Upper lobe of right lung (tissue), 1 donor: Measurements from ENCODE around the gene C3orf38. TPM values are rescaled to one million over a fixed set of nuclear protein-coding genes. Genes with fewer than 3 reads are reported as not detected.

ENCODE experiments used
- ATAC-seq: fragments of 200-7000 bp; cut with Tn5 transposase; one replicate; pipeline ENCODE4 v1.9.1; 2020; ENCODE audit warnings: mild to moderate bottlenecking, moderate library complexity
- DNase-seq: peaks from one replicate; pipeline ENCODE4 v3.0.0-alpha.2; 2020
- H3K27ac ChIP-seq: fragments of 200-600 bp; one replicate; pipeline ENCODE4 v1.8.0; 2022
- H3K27me3 ChIP-seq: fragments of 200-600 bp; one replicate; pipeline ENCODE4 v1.8.0; 2022; ENCODE audit warnings: mild to moderate bottlenecking
- H3K36me3 ChIP-seq: fragments of 200-600 bp; one replicate; pipeline ENCODE4 v1.8.0; 2022
- H3K4me1 ChIP-seq: fragments of 200-600 bp; one replicate; pipeline ENCODE4 v1.8.0; 2022
- H3K4me3 ChIP-seq: fragments of 200-600 bp; one replicate; pipeline ENCODE4 v1.8.0; 2022; ENCODE audit warnings: mild to moderate bottlenecking
- H3K9me3 ChIP-seq: fragments of 200-600 bp; one replicate; pipeline ENCODE4 v1.8.0; 2022
- CTCF ChIP-seq: fragments of 200-600 bp; IDR thresholded peaks from one replicate; pipeline ENCODE4 v1.8.0; 2022; ENCODE audit warnings: antibody characterized with exemption
- intact Hi-C: fragments of 100-400 bp; cut with DNase I; formaldehyde crosslinking; loops from one replicate; pipeline ENCODE4 v1.11.0; 2022
- long read RNA-seq: library from polyadenylated mRNA; unstranded; transcript quantifications from one replicate; pipeline ENCODE4 v2.0.0, GENCODE V29; 2021
- total RNA-seq: library from RNA; stranded (reverse); fragmentation: NEBNext Ultra II Directional; extraction: Animal tissue kit (Norgen Biotek cat#: 25700); gene quantifications from one replicate; pipeline ENCODE4 v1.2.1, GENCODE V29; 2021
- donor health status: DM: no; HTN: yes; CAD: no; lungs with severe emphysema.

C3orf38 gene
- total RNA-seq: 18.1 TPM
- long read RNA-seq, transcript C3orf38-201 (3 exons, 2,633 nt): major isoform, 25 of 37 reads
- long read RNA-seq, partial matches to known transcripts: 1 of 37 reads
- long read RNA-seq, other reads (novel, unspliced or antisense): 11 of 37 reads

- intact Hi-C loops: no loop called here
- peaks cover 17% of the 10 kb centered on the region for H3K36me3 ChIP-seq
- H3K4me3 ChIP-seq: peak within 1 kb of the TSS; percentile 80
- no peaks in the 10 kb centered on the region for H3K9me3 ChIP-seq
- no peak for TF ChIP-seq CTCF
- H3K4me1 ChIP-seq: peaks cover 27% of the 10 kb centered on the region
- ATAC-seq (peak; percentile 99), DNase-seq (peak; percentile 91)
- no peaks in the 10 kb centered on the region for H3K27me3 ChIP-seq
- H3K27ac ChIP-seq: peak within 1 kb of the TSS; percentile 93
Observed at GRCh38 chr3:88149509-88150362, at the start of gene C3orf38. C3orf38 (plus strand) TSS chr3:88149959; CDS start chr3:88150053, 94 bp downstream.

- H3K9me3 ChIP-seq: no peaks in the 10 kb centered on the region
- H3K27me3 ChIP-seq: no peaks in the 10 kb centered on the region
- intact Hi-C loops: no loop called here
- H3K27ac ChIP-seq: no peak overlapping the region
- ATAC-seq: no peak
- no peak for TF ChIP-seq CTCF
- no peaks in the 10 kb centered on the region for H3K4me1 ChIP-seq
- no peaks in the 10 kb centered on the region for H3K36me3 ChIP-seq
- H3K4me3 ChIP-seq: no peak overlapping the region
- no peak for DNase-seq
Observed at GRCh38 chr3:88101142-88101541, 48.6 kb upstream of the C3orf38 start.

- Histone ChIP-seq H3K4me1 (no peaks in the 10 kb centered on the region), H3K27ac (no peak overlapping the region), H3K27me3 (no peaks in the 10 kb centered on the region), H3K36me3 (no peaks in the 10 kb centered on the region), H3K9me3 (no peaks in the 10 kb centered on the region), H3K4me3 (no peak overlapping the region)
- TF ChIP-seq CTCF: no peak
- no peak for DNase-seq
- ATAC-seq: no peak
- intact Hi-C loops: no loop called here
Observed at GRCh38 chr3:88105325-88105724, 44.4 kb upstream of the C3orf38 start.

GRCh38 chr3:88112289-88112688 is 37.5 kb upstream of the C3orf38 start:
- H3K9me3 ChIP-seq: no peaks in the 10 kb centered on the region
- no peak for DNase-seq
- H3K36me3 ChIP-seq: peaks cover 19% of the 10 kb centered on the region
- H3K4me3 ChIP-seq: no peak overlapping the region
- TF ChIP-seq CTCF: no peak
- ATAC-seq: no peak
- no peaks in the 10 kb centered on the region for H3K4me1 ChIP-seq
- no peaks in the 10 kb centered on the region for H3K27me3 ChIP-seq
- intact Hi-C loops: no loop called here
- no peak overlapping the region for H3K27ac ChIP-seq

- no peak overlapping the region for H3K4me3 ChIP-seq
- peaks cover 21% of the 10 kb centered on the region for H3K36me3 ChIP-seq
- H3K9me3 ChIP-seq: no peaks in the 10 kb centered on the region
- no peaks in the 10 kb centered on the region for H3K27me3 ChIP-seq
- peak; percentile 95 for ATAC-seq
- TF ChIP-seq CTCF: peak; percentile 87
- intact Hi-C loops: no loop called here
- no peaks in the 10 kb centered on the region for H3K4me1 ChIP-seq
- no peak overlapping the region for H3K27ac ChIP-seq
- no peak for DNase-seq
Observed at GRCh38 chr3:88113311-88114162, 36.2 kb upstream of the C3orf38 start.
